A673 (cell line): ENCODE measurements around the gene OSBP2. TPM values are rescaled to one million over a fixed set of nuclear protein-coding genes. Genes with fewer than 3 reads are reported as not detected.

Experiments used
- BruUV-seq: library from RNA; stranded (reverse); fragments of 400-500 nt; replicated peaks from 2 replicates; lab custom pipeline; 2021; lab: Mats Ljungman, UMichigan
- CTCF ChIA-PET: fragments of 300-600 bp; sonication (Branson Sonifier 250); formaldehyde crosslinking; loops from one replicate; lab custom pipeline; 2022; ENCODE audit warnings: antibody characterized with exemption; lab: Charles Lee
- POLR2A ChIA-PET: fragments of 300-600 bp; sonication (Branson Sonifier 250); formaldehyde crosslinking; loops from one replicate; lab custom pipeline; 2022; ENCODE audit warnings: antibody characterized with exemption; ENCODE audit not compliant: low non-redundant PET; lab: Charles Lee
- DNase-seq: peaks from one replicate; pipeline ENCODE4 v3.0.0-alpha.2; 2015; ENCODE audit warnings: low spot score
- H3K27ac ChIP-seq: fragments of 200-600 bp; sonication (generic); 2 replicates; pipeline ENCODE4 v1.5.1; 2016; ENCODE audit warnings: mixed run types, low read depth, mild to moderate bottlenecking, mixed read lengths, antibody characterized with exemption, low read length; ENCODE audit not compliant: poor library complexity, severe bottlenecking
- H3K27me3 ChIP-seq: fragments of 200-600 bp; sonication (generic); replicated peaks from 2 replicates; pipeline ENCODE4 v1.6.1; 2017; ENCODE audit warnings: mixed run types, low read depth, mild to moderate bottlenecking, mixed read lengths, antibody characterized with exemption, low read length; ENCODE audit not compliant: insufficient read depth, poor library complexity
- H3K36me3 ChIP-seq: fragments of 200-600 bp; sonication (generic); 2 replicates; pipeline ENCODE4 v1.6.1; 2016; ENCODE audit warnings: mixed run types, mild to moderate bottlenecking, mixed read lengths, antibody characterized with exemption, low read length; ENCODE audit not compliant: insufficient read depth, poor library complexity, severe bottlenecking
- H3K4me1 ChIP-seq: fragments of 200-600 bp; sonication (generic); 2 replicates; pipeline ENCODE4 v1.6.1; 2017; ENCODE audit warnings: mixed run types, mild to moderate bottlenecking, mixed read lengths, antibody characterized with exemption, low read length; ENCODE audit not compliant: insufficient read depth, poor library complexity, severe bottlenecking
- H3K4me3 ChIP-seq: fragments of 200-600 bp; sonication (generic); 2 replicates; pipeline ENCODE4 v1.5.1; 2016; ENCODE audit warnings: low read depth, mixed run types, mild to moderate bottlenecking, mixed read lengths, low read length; ENCODE audit not compliant: poor library complexity, severe bottlenecking
- H3K9me3 ChIP-seq: fragments of 200-600 bp; sonication (generic); 2 replicates; pipeline ENCODE4 v1.6.1; 2016; ENCODE audit warnings: mixed run types, low read depth, mild to moderate bottlenecking, mixed read lengths, antibody characterized with exemption, low read length; ENCODE audit not compliant: poor library complexity, severe bottlenecking
- EZH2 ChIP-seq: fragments of 200-600 bp; sonication (generic); IDR thresholded peaks from 2 replicates; pipeline ENCODE4 v1.6.1; 2017; ENCODE audit warnings: borderline replicate concordance, low read depth, mild to moderate bottlenecking, mixed read lengths, antibody characterized with exemption, low read length; ENCODE audit not compliant: poor library complexity, severe bottlenecking
- intact Hi-C: fragments of 100-400 bp; cut with micrococcal nuclease; formaldehyde crosslinking; loops from one replicate; pipeline ENCODE4 v1.10.0; 2022; ENCODE audit not compliant: unreplicated experiment
- total RNA-seq: library from RNA; stranded (reverse); gene quantifications from 2 replicates; pipeline ENCODE4 v1.2.3, GENCODE V29; 2021
- TF ChIP-seq, protein P1 (sequence below): fragments of 300-800, 200-600 bp; sonication (generic); conservative IDR thresholded peaks from 2 replicates; pipeline ENCODE4 v1.5.1; 2017; ENCODE audit warnings: low read depth, mild to moderate bottlenecking, antibody characterized with exemption, low read length, moderate library complexity, mixed read lengths

Gene OSBP2
- total RNA-seq, 1 experiment from 2014 or later: 1.8 TPM

DNA sequence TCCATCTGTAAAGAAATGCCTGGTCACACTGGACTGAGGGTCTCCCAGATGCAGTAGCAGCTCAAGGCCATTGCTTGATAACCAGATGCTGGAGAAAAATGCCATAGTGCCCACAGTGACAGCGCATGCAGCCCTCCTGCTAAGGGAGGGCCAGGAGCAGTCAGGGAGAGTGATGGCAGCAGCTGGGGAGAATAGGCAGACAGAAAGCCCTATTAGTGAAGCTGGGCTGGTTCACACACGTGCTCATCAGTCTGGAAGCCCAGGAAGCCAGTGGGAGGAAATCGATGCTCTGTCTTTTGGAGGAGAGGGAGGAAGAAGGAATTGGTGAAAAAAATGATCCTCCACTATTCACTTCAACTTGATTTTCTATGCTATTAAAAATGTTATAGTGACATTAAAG, 82.9 kb downstream of the OSBP2 start:
- intact Hi-C loops: loop anchor here (5.0 kb wide), 1 partner anchor 370 kb away; no protein-coding TSS in a partner anchor
- no peaks in the 10 kb centered on the region for H3K4me1 ChIP-seq
- no peak overlapping the region for H3K27ac ChIP-seq
- no peaks in the 10 kb centered on the region for H3K27me3 ChIP-seq
- DNase-seq: no peak
- H3K9me3 ChIP-seq: no peaks in the 10 kb centered on the region
- no peaks in the 10 kb centered on the region for H3K36me3 ChIP-seq
- CTCF ChIA-PET: no interaction called here
- no peak overlapping the region for H3K4me3 ChIP-seq
- no TSS peak for BruUV-seq
- TF ChIP-seq EZH2: no peak
- TF ChIP-seq, protein P1, sequence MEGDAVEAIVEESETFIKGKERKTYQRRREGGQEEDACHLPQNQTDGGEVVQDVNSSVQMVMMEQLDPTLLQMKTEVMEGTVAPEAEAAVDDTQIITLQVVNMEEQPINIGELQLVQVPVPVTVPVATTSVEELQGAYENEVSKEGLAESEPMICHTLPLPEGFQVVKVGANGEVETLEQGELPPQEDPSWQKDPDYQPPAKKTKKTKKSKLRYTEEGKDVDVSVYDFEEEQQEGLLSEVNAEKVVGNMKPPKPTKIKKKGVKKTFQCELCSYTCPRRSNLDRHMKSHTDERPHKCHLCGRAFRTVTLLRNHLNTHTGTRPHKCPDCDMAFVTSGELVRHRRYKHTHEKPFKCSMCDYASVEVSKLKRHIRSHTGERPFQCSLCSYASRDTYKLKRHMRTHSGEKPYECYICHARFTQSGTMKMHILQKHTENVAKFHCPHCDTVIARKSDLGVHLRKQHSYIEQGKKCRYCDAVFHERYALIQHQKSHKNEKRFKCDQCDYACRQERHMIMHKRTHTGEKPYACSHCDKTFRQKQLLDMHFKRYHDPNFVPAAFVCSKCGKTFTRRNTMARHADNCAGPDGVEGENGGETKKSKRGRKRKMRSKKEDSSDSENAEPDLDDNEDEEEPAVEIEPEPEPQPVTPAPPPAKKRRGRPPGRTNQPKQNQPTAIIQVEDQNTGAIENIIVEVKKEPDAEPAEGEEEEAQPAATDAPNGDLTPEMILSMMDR: no peak
- POLR2A ChIA-PET: no interaction called here

DNA sequence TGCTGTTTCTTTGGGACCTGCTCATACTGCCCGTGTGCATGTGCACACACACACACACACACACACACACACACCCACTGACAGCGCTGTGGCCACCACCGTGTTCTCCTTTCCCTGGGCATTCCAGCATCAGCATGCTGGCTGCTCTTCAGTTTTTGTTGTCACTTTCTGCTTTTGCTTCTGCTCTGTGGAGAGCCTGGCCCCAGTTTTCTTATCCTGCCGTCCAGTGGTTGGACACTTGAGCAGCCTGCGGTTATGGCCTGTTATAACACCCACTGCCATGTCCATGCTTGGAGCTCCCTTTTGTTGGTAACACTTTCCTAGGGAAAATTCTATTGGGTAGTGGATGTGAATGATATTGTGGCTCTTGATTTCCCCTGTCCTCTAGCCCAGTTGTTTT, 83.6 kb downstream of the OSBP2 start:
- CTCF ChIA-PET: no interaction called here
- Histone ChIP-seq H3K27me3 (no peaks in the 10 kb centered on the region), H3K36me3 (no peaks in the 10 kb centered on the region), H3K4me1 (no peaks in the 10 kb centered on the region), H3K9me3 (no peaks in the 10 kb centered on the region), H3K4me3 (no peak overlapping the region), H3K27ac (no peak overlapping the region)
- POLR2A ChIA-PET: no interaction called here
- intact Hi-C loops: loop anchor here (5.0 kb wide), 1 partner anchor 369 kb away; no protein-coding TSS in a partner anchor
- no TSS peak for BruUV-seq
- no peak for DNase-seq
- TF ChIP-seq EZH2: no peak
- TF ChIP-seq, protein P1: no peak

DNA sequence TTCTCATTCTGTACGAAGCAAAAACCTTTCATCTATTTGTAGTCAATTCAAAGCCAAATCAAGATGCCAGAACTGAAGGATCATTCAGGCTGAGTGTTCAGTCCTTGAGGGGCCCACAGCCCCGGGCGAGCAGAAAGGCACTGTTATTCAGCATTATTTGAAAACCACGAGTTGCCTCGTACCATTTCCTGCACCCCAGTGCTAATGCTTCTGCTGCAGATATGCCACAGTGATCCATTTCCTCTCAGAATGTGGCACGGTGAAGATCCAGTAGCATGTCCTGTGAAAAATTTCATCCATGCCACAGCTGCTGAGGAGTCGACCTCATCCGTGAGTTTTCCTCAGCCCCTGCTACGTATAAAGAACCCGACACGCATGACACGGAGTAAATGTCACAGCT, 85.4 kb downstream of the OSBP2 start:
- no peaks in the 10 kb centered on the region for H3K36me3 ChIP-seq
- no peaks in the 10 kb centered on the region for H3K9me3 ChIP-seq
- no peaks in the 10 kb centered on the region for H3K4me1 ChIP-seq
- TF ChIP-seq, protein P1: no peak
- no peak for TF ChIP-seq EZH2
- no TSS peak for BruUV-seq
- POLR2A ChIA-PET: no interaction called here
- DNase-seq: no peak
- no peaks in the 10 kb centered on the region for H3K27me3 ChIP-seq
- H3K27ac ChIP-seq: no peak overlapping the region
- CTCF ChIA-PET: no interaction called here
- no peak overlapping the region for H3K4me3 ChIP-seq
- intact Hi-C loops: no loop called here
